Measurements from ENCODE around the gene SLC25A42. TPM values are rescaled to one million over a fixed set of nuclear protein-coding genes. Genes with fewer than 3 reads are reported as not detected.

SLC25A42 gene
- total and polyA plus RNA-seq, 2 of the 4 experiments (the other 2 are of a cell fraction) = 2.0 to 9.9 TPM

- Histone ChIP-seq H3K9me1 (ENCODE audit: insufficient read depth, low read length) (peaks cover 3% of the 10 kb centered on the region), H2AK5ac (ENCODE audit: low read depth, low read length) (no peak overlapping the region), H3K27me3 (ENCODE audit: control insufficient read depth, insufficient read depth, low read length) (no peaks in the 10 kb centered on the region), H4K91ac (ENCODE audit: insufficient read depth, low read depth, low read length) (no peak overlapping the region), H3K27ac (ENCODE audit: insufficient read depth, low read length) (no peak overlapping the region), H3K4me1 (ENCODE audit: control insufficient read depth, insufficient read depth, low read length) (no peaks in the 10 kb centered on the region; the same call in 1 of the 2 replicates), H3K18ac (ENCODE audit: low read depth, low read length) (no peak overlapping the region), H3K56ac (ENCODE audit: extremely low read depth, insufficient read depth, low read length) (no peak overlapping the region), H4K5ac (ENCODE audit: low read depth, low read length) (no peak overlapping the region), H3K9ac (ENCODE audit: low read depth, low read length) (no peak overlapping the region), H2AFZ (replicated peaks; ENCODE audit: low read length, poor library complexity) (no peak overlapping the region), H3K4ac (ENCODE audit: low read depth, low read length) (no peak overlapping the region), H3K23ac (ENCODE audit: low read depth, low read length) (no peak overlapping the region), H3K79me1 (ENCODE audit: low read depth in 1 of 2, low read length in 2 of 2) (peaks cover 0 to 7% of the 10 kb centered on the region in 2 experiments; a peak in 1 of 4 replicates), H3K4me2 (ENCODE audit: low read depth, low read length) (no peak overlapping the region), H3K36me3 (ENCODE audit: control insufficient read depth, insufficient read depth, low read length) (peaks cover 53% of the 10 kb centered on the region), H2BK120ac (ENCODE audit: low read depth, low read length) (no peak overlapping the region), H4K20me1 (ENCODE audit: insufficient read depth, low read length) (no peaks in the 10 kb centered on the region; the same call in 1 of the 2 replicates), H2BK5ac (ENCODE audit: low read depth, low read length, poor library complexity, severe bottlenecking) (no peak overlapping the region), H2BK20ac (ENCODE audit: low read depth, low read length) (no peak overlapping the region), H3K4me3 (ENCODE audit: insufficient read depth, low read depth, low read length) (no peak overlapping the region), H2AK9ac (replicated peaks; ENCODE audit: low read depth, low read length, poor library complexity) (no peak overlapping the region), H3K9me3 (ENCODE audit: control insufficient read depth, insufficient read depth, low read length) (no peaks in the 10 kb centered on the region), H3K14ac (replicated peaks; ENCODE audit: low read depth, low read length) (no peak overlapping the region), H4K8ac (ENCODE audit: low read depth in 2 of 2, low read length in 2 of 2) (no peak overlapping the region), H2BK15ac (ENCODE audit: low read depth, low read length) (no peak overlapping the region)
- CTCF ChIA-PET = no interaction called here
- BruUV-seq (replicated peaks) = no TSS peak
- no peak for DNase-seq
- in situ Hi-C loops (cut with MboI; ENCODE audit: low sequenced_read_pairs) = no loop called here
- dilution Hi-C loops (cut with HindIII; ENCODE audit: low sequenced_read_pairs, unreplicated experiment) = no loop called here
- TF ChIP-seq RFX5 (IDR thresholded peaks at IDR 0.05; ENCODE audit: low read depth, low read length) = no peak
- no peak for TF ChIP-seq MAZ (IDR thresholded peaks at IDR 0.05; ENCODE audit: borderline replicate concordance, low read depth, low read length)
- TF ChIP-seq MXI1 (IDR thresholded peaks at IDR 0.05; ENCODE audit: borderline replicate concordance, low read depth, low read length) = no peak
- no peak for TF ChIP-seq POLR2A (IDR thresholded peaks at IDR 0.05; ENCODE audit: low read depth, low read length)
- TF ChIP-seq MAFK (IDR thresholded peaks at IDR 0.05; ENCODE audit: low read depth, low read length) = no peak
- TF ChIP-seq NFE2L2 (IDR thresholded peaks at IDR 0.05; ENCODE audit: low read depth, low read length) = no peak
- TF ChIP-seq USF2 (IDR thresholded peaks at IDR 0.05; ENCODE audit: low read depth, low read length) = no peak
- TF ChIP-seq BHLHE40 (IDR thresholded peaks at IDR 0.05; ENCODE audit: low read depth, low read length) = no peak
- TF ChIP-seq, protein P1, sequence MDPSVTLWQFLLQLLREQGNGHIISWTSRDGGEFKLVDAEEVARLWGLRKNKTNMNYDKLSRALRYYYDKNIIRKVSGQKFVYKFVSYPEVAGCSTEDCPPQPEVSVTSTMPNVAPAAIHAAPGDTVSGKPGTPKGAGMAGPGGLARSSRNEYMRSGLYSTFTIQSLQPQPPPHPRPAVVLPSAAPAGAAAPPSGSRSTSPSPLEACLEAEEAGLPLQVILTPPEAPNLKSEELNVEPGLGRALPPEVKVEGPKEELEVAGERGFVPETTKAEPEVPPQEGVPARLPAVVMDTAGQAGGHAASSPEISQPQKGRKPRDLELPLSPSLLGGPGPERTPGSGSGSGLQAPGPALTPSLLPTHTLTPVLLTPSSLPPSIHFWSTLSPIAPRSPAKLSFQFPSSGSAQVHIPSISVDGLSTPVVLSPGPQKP (IDR thresholded peaks at IDR 0.05; ENCODE audit: borderline replicate concordance, low read depth, low read length) = no peak
- no peak for TF ChIP-seq CEBPB (IDR thresholded peaks at IDR 0.05; ENCODE audit: low read depth, low read length)
- no peak for TF ChIP-seq CTCF (conservative IDR thresholded peaks at IDR 0.05; ENCODE audit: low read depth, low read length)
- TF ChIP-seq RAD21 (IDR thresholded peaks at IDR 0.05; ENCODE audit: low read length) = no peak
- intact Hi-C loops (cut with micrococcal nuclease) = no loop called here
- no peak for ATAC-seq (ENCODE audit: low read depth)
- POLR2A ChIA-PET (ENCODE audit: unreplicated experiment) = no interaction called here
- WGBS, 2 experiments (ENCODE audit: extremely low coverage in 2 of 2, insufficient read length in 1 of 2) = 100% methylated on average over 1 of the region's 9 CpGs; no CpG with 5 or more reads in 1 of the 2 experiments
Measured at GRCh38 chr19:19056636-19057275, 7.0 kb upstream of the SLC25A42 start.
